Progenitor cell of endocrine pancreas (in vitro differentiated cells): Measurements from ENCODE around the gene MMS22L. TPM values are rescaled to one million over a fixed set of nuclear protein-coding genes. Genes with fewer than 3 reads are reported as not detected.

Source experiments
- DNase-seq: peaks from one replicate; pipeline ENCODE4 v3.0.0; 2021; ENCODE audit warnings: low spot score; ENCODE audit not compliant: unreplicated experiment
- H3K27ac Mint-ChIP-seq: 2 replicates; pipeline ENCODE4 v1.8.0; 2021; ENCODE audit warnings: mild to moderate bottlenecking, moderate library complexity, mixed read lengths
- H3K27me3 Mint-ChIP-seq: 2 replicates; pipeline ENCODE4 v1.8.0; 2021; ENCODE audit warnings: mixed read lengths
- H3K36me3 Mint-ChIP-seq: 2 replicates; pipeline ENCODE4 v1.8.0; 2022; ENCODE audit warnings: mixed read lengths; ENCODE audit not compliant: insufficient read depth
- H3K4me1 Mint-ChIP-seq: 2 replicates; pipeline ENCODE4 v1.8.0; 2021; ENCODE audit warnings: low read depth, mixed read lengths
- H3K4me3 Mint-ChIP-seq: 2 replicates; pipeline ENCODE4 v1.8.0; 2021; ENCODE audit warnings: low read depth, mild to moderate bottlenecking, moderate library complexity, mixed read lengths
- H3K9me3 Mint-ChIP-seq: 2 replicates; pipeline ENCODE4 v1.8.0; 2021; ENCODE audit warnings: low read depth, mixed read lengths
- total RNA-seq: library from RNA; stranded (reverse); gene quantifications from 2 replicates; pipeline ENCODE4 v1.2.1, GENCODE V29; 2021
- TF ChIP-seq, protein P1 (sequence below): fragments of 200-600 bp; sonication (generic); IDR thresholded peaks from one replicate; pipeline ENCODE4 v1.5.0; 2021; ENCODE audit warnings: antibody characterized with exemption, mild to moderate bottlenecking; ENCODE audit not compliant: unreplicated experiment

The MMS22L gene
- total RNA-seq, 1 donor from 2014 or later, result 20.2 TPM

DNA sequence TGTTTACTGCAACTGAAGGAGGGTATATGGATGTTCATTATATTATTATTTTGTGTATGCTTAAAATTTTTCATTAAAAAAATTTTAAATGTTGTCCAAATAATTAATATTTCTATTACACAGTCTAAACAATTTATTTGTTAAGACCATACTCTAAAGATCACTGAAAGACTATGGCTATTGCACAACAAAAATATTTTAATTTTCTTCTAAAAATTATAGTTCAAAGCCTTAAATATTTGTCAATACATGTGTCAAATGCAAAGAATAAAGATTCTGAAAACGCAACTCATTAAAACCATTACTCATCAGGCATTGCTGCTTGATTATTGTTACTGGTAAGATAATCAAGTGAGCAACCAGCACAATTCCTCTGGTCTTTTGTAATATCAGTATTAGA is 2.2 kb downstream of the MMS22L start:
- H3K27me3 Mint-ChIP-seq, result no peaks in the 10 kb centered on the region
- H3K9me3 Mint-ChIP-seq, result no peaks in the 10 kb centered on the region
- H3K4me1 Mint-ChIP-seq, result peaks cover 23% of the 10 kb centered on the region
- H3K27ac Mint-ChIP-seq, result no peak overlapping the region
- H3K36me3 Mint-ChIP-seq, result peaks cover 9% of the 10 kb centered on the region
- DNase-seq, result no peak
- peak overlapping the region; percentile 88 for H3K4me3 Mint-ChIP-seq
- TF ChIP-seq, protein P1, sequence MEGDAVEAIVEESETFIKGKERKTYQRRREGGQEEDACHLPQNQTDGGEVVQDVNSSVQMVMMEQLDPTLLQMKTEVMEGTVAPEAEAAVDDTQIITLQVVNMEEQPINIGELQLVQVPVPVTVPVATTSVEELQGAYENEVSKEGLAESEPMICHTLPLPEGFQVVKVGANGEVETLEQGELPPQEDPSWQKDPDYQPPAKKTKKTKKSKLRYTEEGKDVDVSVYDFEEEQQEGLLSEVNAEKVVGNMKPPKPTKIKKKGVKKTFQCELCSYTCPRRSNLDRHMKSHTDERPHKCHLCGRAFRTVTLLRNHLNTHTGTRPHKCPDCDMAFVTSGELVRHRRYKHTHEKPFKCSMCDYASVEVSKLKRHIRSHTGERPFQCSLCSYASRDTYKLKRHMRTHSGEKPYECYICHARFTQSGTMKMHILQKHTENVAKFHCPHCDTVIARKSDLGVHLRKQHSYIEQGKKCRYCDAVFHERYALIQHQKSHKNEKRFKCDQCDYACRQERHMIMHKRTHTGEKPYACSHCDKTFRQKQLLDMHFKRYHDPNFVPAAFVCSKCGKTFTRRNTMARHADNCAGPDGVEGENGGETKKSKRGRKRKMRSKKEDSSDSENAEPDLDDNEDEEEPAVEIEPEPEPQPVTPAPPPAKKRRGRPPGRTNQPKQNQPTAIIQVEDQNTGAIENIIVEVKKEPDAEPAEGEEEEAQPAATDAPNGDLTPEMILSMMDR, result no peak

- no peaks in the 10 kb centered on the region for H3K27me3 Mint-ChIP-seq
- no peak overlapping the region for H3K4me3 Mint-ChIP-seq
- DNase-seq, result no peak
- TF ChIP-seq, protein P1, result no peak
- peaks cover 16% of the 10 kb centered on the region for H3K36me3 Mint-ChIP-seq
- peak overlapping the region; percentile 50 for H3K27ac Mint-ChIP-seq
- peaks cover 9% of the 10 kb centered on the region for H3K4me1 Mint-ChIP-seq
- H3K9me3 Mint-ChIP-seq, result no peaks in the 10 kb centered on the region
Observed at GRCh38 chr6:97275804-97276203, 7.2 kb downstream of the MMS22L start.

GRCh38 chr6:97269821-97270220 is 13.2 kb downstream of the MMS22L start:
- H3K4me3 Mint-ChIP-seq, result no peak overlapping the region
- no peaks in the 10 kb centered on the region for H3K4me1 Mint-ChIP-seq
- no peaks in the 10 kb centered on the region for H3K27me3 Mint-ChIP-seq
- no peak overlapping the region for H3K27ac Mint-ChIP-seq
- DNase-seq, result no peak
- TF ChIP-seq, protein P1, result no peak
- H3K36me3 Mint-ChIP-seq, result peaks cover 29% of the 10 kb centered on the region
- H3K9me3 Mint-ChIP-seq, result peaks cover 10% of the 10 kb centered on the region

DNA sequence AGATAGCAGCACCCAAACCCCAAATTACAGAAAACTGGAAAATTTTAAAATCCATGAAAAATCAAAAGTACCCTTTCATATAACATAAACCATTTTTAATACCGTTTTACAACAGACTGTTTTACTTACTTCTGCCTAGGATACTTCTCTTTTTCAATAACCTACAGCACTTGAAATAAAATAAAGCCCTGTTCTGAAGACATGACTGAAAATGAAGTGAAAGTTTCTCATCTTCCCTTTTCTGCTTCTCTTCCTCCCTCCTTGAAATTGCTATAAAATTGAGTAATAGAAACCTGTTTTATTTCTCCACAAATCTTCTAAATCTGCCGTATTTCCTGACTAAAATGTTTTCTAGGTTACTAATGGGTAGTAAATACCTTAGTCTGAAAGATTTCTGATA is 20.3 kb downstream of the MMS22L start:
- Mint-ChIP-seq H3K27ac (no peak overlapping the region), H3K27me3 (no peaks in the 10 kb centered on the region), H3K4me3 (no peak overlapping the region), H3K4me1 (no peaks in the 10 kb centered on the region), H3K36me3 (peaks cover 31% of the 10 kb centered on the region), H3K9me3 (peaks cover 10% of the 10 kb centered on the region)
- DNase-seq, result no peak
- TF ChIP-seq, protein P1, result no peak

- Mint-ChIP-seq H3K36me3 (peaks cover 26% of the 10 kb centered on the region), H3K27me3 (no peaks in the 10 kb centered on the region), H3K9me3 (peaks cover 10% of the 10 kb centered on the region), H3K27ac (no peak overlapping the region), H3K4me1 (no peaks in the 10 kb centered on the region), H3K4me3 (no peak overlapping the region)
- TF ChIP-seq, protein P1, result no peak
- DNase-seq, result no peak
Observed at GRCh38 chr6:97246842-97247241, 36.2 kb downstream of the MMS22L start.
